ENCODE data around the gene PCGF5. TPM values are rescaled to one million over a fixed set of nuclear protein-coding genes. Genes with fewer than 3 reads are reported as not detected.

PCGF5 gene
- total and polyA plus RNA-seq, 9 of the 15 experiments (the other 6 are each of a cell fraction or from before 2014, with no cell fraction given) = 10.9 to 40.0 (median 20.3) TPM

DNA sequence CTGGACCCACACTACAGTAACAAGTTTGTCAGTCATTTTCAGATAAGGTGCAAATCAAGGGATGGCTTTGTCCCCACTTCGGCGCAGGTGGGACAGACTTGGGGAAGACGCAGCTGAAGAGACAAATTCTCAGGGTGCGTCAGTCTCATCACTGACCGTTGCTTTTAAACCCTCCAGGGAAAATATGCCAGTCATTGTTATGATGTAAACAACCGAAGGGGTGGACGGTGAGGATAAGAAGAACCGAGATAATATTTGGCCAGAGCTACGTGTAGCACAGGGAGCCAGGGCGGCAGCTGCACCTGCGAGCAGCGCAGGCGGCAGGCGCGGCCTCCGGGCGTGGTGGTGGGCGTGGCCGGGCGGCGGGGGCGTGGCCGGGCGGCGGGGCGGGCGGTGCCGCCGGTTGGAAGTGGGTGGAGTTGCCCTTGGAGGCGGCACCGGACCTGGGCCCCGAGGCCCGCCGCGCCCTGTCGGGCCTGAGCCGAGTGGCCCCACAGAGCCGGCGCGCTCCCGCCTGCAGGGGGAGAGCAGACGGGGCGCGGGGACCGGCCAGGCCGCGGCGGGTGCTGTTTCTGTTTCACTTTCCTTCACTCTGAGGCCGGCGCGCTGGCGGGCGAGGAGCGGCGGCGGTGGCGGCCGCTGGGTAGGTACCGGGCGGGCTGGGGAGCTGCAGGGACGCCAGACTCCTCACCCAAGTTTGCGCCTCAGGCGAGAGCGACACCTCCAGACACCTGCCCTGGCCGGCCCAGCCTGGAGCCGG is at the start of gene PCGF5 (continued):
- TF ChIP-seq ETS1 (conservative IDR thresholded peaks at IDR 0.05; ENCODE audit: control insufficient read depth, low read depth, low read length) = 0 out of 2 replicates have a peak, but pooled peaks have one; percentile 42
- peak; percentile 9; the same call in 1 of the 2 replicates for TF ChIP-seq ESRRA (IDR thresholded peaks at IDR 0.05; ENCODE audit: borderline replicate concordance, low read depth)
- no peak for TF ChIP-seq ZNF644 (tag; IDR thresholded peaks at IDR 0.05; ENCODE audit: low read depth)
- peak; percentile 69; the same call in 1 of the 2 replicates for TF ChIP-seq KLF16 (IDR thresholded peaks at IDR 0.05)
- TF ChIP-seq NELFE (IDR thresholded peaks at IDR 0.05; ENCODE audit: insufficient read depth, insufficient read length) = no peak
- TF ChIP-seq GTF2F1 (IDR thresholded peaks at IDR 0.05; ENCODE audit: low read depth, low read length) = no peak
- TF ChIP-seq SIN3A (IDR thresholded peaks at IDR 0.05; ENCODE audit: borderline replicate concordance in 2 of 2, control insufficient read depth in 1 of 2, low read depth in 2 of 2, low read length in 2 of 2) = 0 out of 4 replicates have a peak, but pooled peaks of 1 of the 2 experiments have one; percentile 7
- no peak for TF ChIP-seq SIN3B (IDR thresholded peaks at IDR 0.05; ENCODE audit: low read depth)
- TF ChIP-seq NCOR1 (IDR thresholded peaks at IDR 0.05) = peak; percentile 86
- peak; percentile 98 for TF ChIP-seq FOXP1 (CRISPR knock-in tag; IDR thresholded peaks at IDR 0.05)
- peak; percentile 79 to 82 for TF ChIP-seq NRF1 (conservative IDR thresholded peaks at IDR 0.05 in 1 of 2, IDR thresholded peaks at IDR 0.05 in 1 of 2)
- TF ChIP-seq VEZF1 (CRISPR knock-in tag; IDR thresholded peaks at IDR 0.05) = peak; percentile 66
- TF ChIP-seq SMAD4 (CRISPR knock-in tag; conservative IDR thresholded peaks at IDR 0.05) = peak; percentile 56; the same call in 1 of the 2 replicates
- TF ChIP-seq FOXA3 (CRISPR knock-in tag; conservative IDR thresholded peaks at IDR 0.05 in 1 of 2, IDR thresholded peaks at IDR 0.05 in 1 of 2) = peak in 1 of 2 experiments; percentile 65; a peak in 1 of 4 replicates
- TF ChIP-seq ZNF3 (CRISPR knock-in tag; IDR thresholded peaks at IDR 0.05) = no peak
- TF ChIP-seq, protein P1, sequence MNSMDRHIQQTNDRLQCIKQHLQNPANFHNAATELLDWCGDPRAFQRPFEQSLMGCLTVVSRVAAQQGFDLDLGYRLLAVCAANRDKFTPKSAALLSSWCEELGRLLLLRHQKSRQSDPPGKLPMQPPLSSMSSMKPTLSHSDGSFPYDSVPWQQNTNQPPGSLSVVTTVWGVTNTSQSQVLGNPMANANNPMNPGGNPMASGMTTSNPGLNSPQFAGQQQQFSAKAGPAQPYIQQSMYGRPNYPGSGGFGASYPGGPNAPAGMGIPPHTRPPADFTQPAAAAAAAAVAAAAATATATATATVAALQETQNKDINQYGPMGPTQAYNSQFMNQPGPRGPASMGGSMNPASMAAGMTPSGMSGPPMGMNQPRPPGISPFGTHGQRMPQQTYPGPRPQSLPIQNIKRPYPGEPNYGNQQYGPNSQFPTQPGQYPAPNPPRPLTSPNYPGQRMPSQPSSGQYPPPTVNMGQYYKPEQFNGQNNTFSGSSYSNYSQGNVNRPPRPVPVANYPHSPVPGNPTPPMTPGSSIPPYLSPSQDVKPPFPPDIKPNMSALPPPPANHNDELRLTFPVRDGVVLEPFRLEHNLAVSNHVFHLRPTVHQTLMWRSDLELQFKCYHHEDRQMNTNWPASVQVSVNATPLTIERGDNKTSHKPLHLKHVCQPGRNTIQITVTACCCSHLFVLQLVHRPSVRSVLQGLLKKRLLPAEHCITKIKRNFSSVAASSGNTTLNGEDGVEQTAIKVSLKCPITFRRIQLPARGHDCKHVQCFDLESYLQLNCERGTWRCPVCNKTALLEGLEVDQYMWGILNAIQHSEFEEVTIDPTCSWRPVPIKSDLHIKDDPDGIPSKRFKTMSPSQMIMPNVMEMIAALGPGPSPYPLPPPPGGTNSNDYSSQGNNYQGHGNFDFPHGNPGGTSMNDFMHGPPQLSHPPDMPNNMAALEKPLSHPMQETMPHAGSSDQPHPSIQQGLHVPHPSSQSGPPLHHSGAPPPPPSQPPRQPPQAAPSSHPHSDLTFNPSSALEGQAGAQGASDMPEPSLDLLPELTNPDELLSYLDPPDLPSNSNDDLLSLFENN (IDR thresholded peaks at IDR 0.05; ENCODE audit: low read depth in 2 of 2, low read length in 2 of 2) = peak in 1 of 2 experiments; percentile 41; a peak in 1 of 4 replicates
- TF ChIP-seq PTTG1 (tag; IDR thresholded peaks at IDR 0.05; ENCODE audit: low read depth) = no peak
- TF ChIP-seq ELF2 (CRISPR knock-in tag; IDR thresholded peaks at IDR 0.05) = no peak
- TF ChIP-seq ATF7 (IDR thresholded peaks at IDR 0.05) = peak; percentile 75; the same call in 1 of the 2 replicates
- TF ChIP-seq EP400 (IDR thresholded peaks at IDR 0.05) = peak; percentile 73
- TF ChIP-seq C11orf30 (IDR thresholded peaks at IDR 0.05; ENCODE audit: low read depth) = peak; percentile 94
- TF ChIP-seq TRIM24 (IDR thresholded peaks at IDR 0.05) = peak; percentile 67 to 80; a peak in 2 of 4 replicates
